HCT116 (cell line): ENCODE data around the gene OR4D6. TPM values are rescaled to one million over a fixed set of nuclear protein-coding genes. Genes with fewer than 3 reads are reported as not detected.
A peak's percentile ranks its signal among the peaks of the same experiment; 100 is the strongest.

Source experiments
- ATAC-seq: fragments of 200-7000 bp; cut with Tn5 transposase; 2 replicates; pipeline ENCODE4 v1.9.1; 2020; ENCODE audit warnings: mild to moderate bottlenecking, moderate library complexity
- BruUV-seq: library from RNA; stranded (reverse); fragments of 400-500 nt; replicated peaks from 2 replicates; lab custom pipeline; 2021; lab: Mats Ljungman, UMichigan
- CTCF ChIA-PET: fragments of 300-600 bp; sonication (Branson Sonifier 250); formaldehyde crosslinking; loops from one replicate; lab custom pipeline; 2021; ENCODE audit warnings: antibody characterized with exemption; lab: Charles Lee
- POLR2A ChIA-PET: fragments of 300-600, 350-600 bp; sonication (Branson Sonifier 250); formaldehyde crosslinking; loops from one replicate; lab custom pipeline; 2021; ENCODE audit warnings: antibody characterized with exemption; lab: Charles Lee
- RAD21 ChIA-PET, 2 experiments: fragments of 300-600 bp; sonication (Branson Sonifier 250); formaldehyde crosslinking; loops; one replicate each; lab custom pipeline; 2023; ENCODE audit warnings: low total read pairs in 2 of 2; ENCODE audit not compliant: uncharacterized antibody in 2 of 2, unreplicated experiment in 2 of 2, low non-redundant PET in 1 of 2; lab: Charles Lee
- DNase-seq: peaks from one replicate; pipeline ENCODE4 v3.0.0-alpha.2; 2010; ENCODE audit warnings: low read depth, low spot score
- H2AFZ ChIP-seq: fragments of 200-600 bp; shearing (Covaris generic), sonication (generic); 2 replicates; pipeline ENCODE4 v1.6.1; 2017; ENCODE audit warnings: low read depth, mixed run types, mixed read lengths, antibody characterized with exemption, low read length; ENCODE audit not compliant: poor library complexity, severe bottlenecking
- H3K27ac ChIP-seq: 2 replicates; pipeline ENCODE4 v1.5.1; 2012; ENCODE audit warnings: low read depth, low read length
- H3K27me3 ChIP-seq: fragments of 200-600 bp; sonication (generic); 2 replicates; pipeline ENCODE4 v1.6.1; 2016; ENCODE audit warnings: mixed run types, low read length, mixed read lengths; ENCODE audit not compliant: insufficient read depth
- H3K36me3 ChIP-seq, 2 experiments: fragments of 200-500 bp in 1 of 2; fragments of 200-600 bp in 1 of 2; sonication (Bioruptor generic) in 1 of 2; sonication (generic) in 1 of 2; 2 replicates each; pipeline versions ENCODE4 v1.5.1 to v1.6.1; 2014 to 2016; ENCODE audit warnings: low read length in 2 of 2, inconsistent platforms in 1 of 2, mixed read lengths in 1 of 2, mixed run types in 1 of 2; ENCODE audit not compliant: insufficient read depth in 2 of 2, control insufficient read depth in 1 of 2
- H3K4me1 ChIP-seq, 2 experiments: fragments of 200-600 bp in 1 of 2; sonication (generic) in 1 of 2; 2 replicates each; pipeline versions ENCODE4 v1.5.1 to v1.6.1; 2012 to 2017; ENCODE audit warnings: low read length in 2 of 2, inconsistent platforms in 1 of 2, mild to moderate bottlenecking in 1 of 2, mixed read lengths in 1 of 2, mixed run types in 1 of 2, moderate library complexity in 1 of 2; ENCODE audit not compliant: insufficient read depth in 2 of 2, control insufficient read depth in 1 of 2
- H3K4me2 ChIP-seq: fragments of 200-600 bp; sonication (generic); 2 replicates; pipeline ENCODE4 v1.6.1; 2017; ENCODE audit warnings: mixed run types, low read length, mixed read lengths
- H3K4me3 ChIP-seq, 2 experiments: fragments of 200-600 bp in 1 of 2; sonication (generic) in 1 of 2; replicated peaks in 1 of 2; 2 replicates each; pipeline ENCODE4 v1.5.1; 2011 to 2016; ENCODE audit warnings: low read length in 2 of 2, control low read depth in 1 of 2, low read depth in 1 of 2, mild to moderate bottlenecking in 1 of 2, mixed read lengths in 1 of 2, mixed run types in 1 of 2
- H3K79me2 ChIP-seq: fragments of 200-600 bp; sonication (generic); 2 replicates; pipeline ENCODE4 v1.6.1; 2017; ENCODE audit warnings: mild to moderate bottlenecking, mixed run types, low read length, moderate library complexity, mixed read lengths; ENCODE audit not compliant: insufficient read depth
- H3K9ac ChIP-seq: fragments of 200-600 bp; sonication (generic); 2 replicates; pipeline ENCODE4 v1.6.1; 2016; ENCODE audit warnings: low read length, mixed read lengths
- H3K9me2 ChIP-seq: fragments of 200-600 bp; sonication (generic), shearing (Covaris generic); 2 replicates; pipeline ENCODE4 v1.6.1; 2017; ENCODE audit warnings: mixed run types, mild to moderate bottlenecking, moderate library complexity; ENCODE audit not compliant: insufficient read depth
- H3K9me3 ChIP-seq, 2 experiments: fragments of 200-500 bp in 1 of 2; fragments of 200-600 bp in 1 of 2; sonication (Bioruptor generic) in 1 of 2; sonication (generic) in 1 of 2; 2 replicates each; pipeline ENCODE4 v1.6.1; 2014 to 2017; ENCODE audit warnings: low read length in 2 of 2, mixed read lengths in 2 of 2, inconsistent platforms in 1 of 2, low read depth in 1 of 2, mild to moderate bottlenecking in 1 of 2, mixed run types in 1 of 2, moderate library complexity in 1 of 2; ENCODE audit not compliant: control insufficient read depth in 1 of 2, insufficient read depth in 1 of 2
- H4K20me1 ChIP-seq: fragments of 200-600 bp; sonication (generic), shearing (Covaris generic); 2 replicates; pipeline ENCODE4 v1.6.1; 2017; ENCODE audit warnings: mixed run types, mild to moderate bottlenecking, moderate library complexity; ENCODE audit not compliant: insufficient read depth
- EGR1 ChIP-seq: IDR thresholded peaks from 2 replicates; pipeline ENCODE4 v1.6.1; 2012; ENCODE audit warnings: low read depth
- ELF1 ChIP-seq: IDR thresholded peaks from 2 replicates; pipeline ENCODE4 v1.6.1; 2012; ENCODE audit warnings: low read depth, borderline replicate concordance
- JUND ChIP-seq: IDR thresholded peaks from 2 replicates; pipeline ENCODE4 v1.6.1; 2012
- MAX ChIP-seq: IDR thresholded peaks from 2 replicates; pipeline ENCODE4 v1.6.1; 2012
- POLR2A ChIP-seq: IDR thresholded peaks from 2 replicates; pipeline ENCODE4 v1.7.0; 2011; ENCODE audit warnings: borderline replicate concordance; ENCODE audit not compliant: insufficient read depth, insufficient read length; ENCODE audit errors: extremely low read depth
- RAD21 ChIP-seq: IDR thresholded peaks from 2 replicates; pipeline ENCODE4 v1.6.1; 2012; ENCODE audit warnings: low read depth, mild to moderate bottlenecking
- SIN3A ChIP-seq: IDR thresholded peaks from 2 replicates; pipeline ENCODE4 v1.6.1; 2012; ENCODE audit warnings: low read depth
- TCF7L2 ChIP-seq: IDR thresholded peaks from 2 replicates; pipeline ENCODE4 v1.7.0; 2011; ENCODE audit warnings: borderline replicate concordance, inconsistent platforms; ENCODE audit not compliant: insufficient read depth, insufficient read length; ENCODE audit errors: extremely low read depth
- YY1 ChIP-seq: IDR thresholded peaks from 2 replicates; pipeline ENCODE4 v1.6.1; 2011; ENCODE audit warnings: low read length, low read depth, moderate library complexity, mild to moderate bottlenecking; ENCODE audit not compliant: insufficient replicate concordance; ENCODE audit errors: extremely low read depth
- ZFX ChIP-seq: fragments of 450-650 bp; IDR thresholded peaks from 2 replicates; pipeline ENCODE4 v1.6.1; 2017
- ZNF274 ChIP-seq: fragments of 200-500 bp; sonication (Bioruptor generic); IDR thresholded peaks from 2 replicates; pipeline ENCODE4 v1.6.1; 2014; ENCODE audit warnings: mild to moderate bottlenecking, low read depth, low read length, inconsistent platforms
- intact Hi-C: fragments of 100-400 bp; cut with micrococcal nuclease; formaldehyde crosslinking; loops from 2 replicates; pipeline ENCODE4 v1.10.0; 2022
- total RNA-seq: library from RNA; stranded (reverse); gene quantifications from one replicate; pipeline ENCODE4 v1.2.1, GENCODE V29; 2021; ENCODE audit not compliant: unreplicated experiment
- TF ChIP-seq, protein P1 (sequence below): IDR thresholded peaks from 2 replicates; pipeline ENCODE4 v1.6.1; 2011; ENCODE audit warnings: mild to moderate bottlenecking, low read length, moderate library complexity; ENCODE audit not compliant: insufficient replicate concordance; ENCODE audit errors: extremely low read depth
- TF ChIP-seq, protein P2 (sequence below), 3 experiments: fragments of 200-600 bp in 1 of 3; sonication (generic) in 1 of 3; IDR thresholded peaks in 2 of 3; conservative IDR thresholded peaks in 1 of 3; 2 replicates each; pipeline ENCODE4 v1.5.1; 2012 to 2017; ENCODE audit warnings: low read depth in 2 of 3, low read length in 2 of 3, antibody characterized with exemption in 1 of 3, borderline replicate concordance in 1 of 3, control low read depth in 1 of 3, mild to moderate bottlenecking in 1 of 3, mixed read lengths in 1 of 3, mixed run types in 1 of 3, moderate library complexity in 1 of 3; ENCODE audit not compliant: insufficient read depth in 1 of 3

OR4D6 gene
- total RNA-seq, 1 experiment from 2014 or later = not detected

- Histone ChIP-seq H3K36me3 (no peaks in the 10 kb centered on the region), H3K9ac (no peak overlapping the region), H4K20me1 (no peaks in the 10 kb centered on the region), H3K27ac (no peak overlapping the region), H3K4me1 (no peaks in the 10 kb centered on the region), H3K79me2 (no peaks in the 10 kb centered on the region), H3K27me3 (no peaks in the 10 kb centered on the region), H3K4me2 (no peak overlapping the region), H3K4me3 (no peak overlapping the region), H2AFZ (no peak overlapping the region), H3K9me3 (no peaks in the 10 kb centered on the region), H3K9me2 (no peaks in the 10 kb centered on the region)
- ATAC-seq = peak; percentile 85
- RAD21 ChIA-PET = no interaction called here
- no peak for TF ChIP-seq SIN3A
- TF ChIP-seq MAX = no peak
- TF ChIP-seq, protein P1, sequence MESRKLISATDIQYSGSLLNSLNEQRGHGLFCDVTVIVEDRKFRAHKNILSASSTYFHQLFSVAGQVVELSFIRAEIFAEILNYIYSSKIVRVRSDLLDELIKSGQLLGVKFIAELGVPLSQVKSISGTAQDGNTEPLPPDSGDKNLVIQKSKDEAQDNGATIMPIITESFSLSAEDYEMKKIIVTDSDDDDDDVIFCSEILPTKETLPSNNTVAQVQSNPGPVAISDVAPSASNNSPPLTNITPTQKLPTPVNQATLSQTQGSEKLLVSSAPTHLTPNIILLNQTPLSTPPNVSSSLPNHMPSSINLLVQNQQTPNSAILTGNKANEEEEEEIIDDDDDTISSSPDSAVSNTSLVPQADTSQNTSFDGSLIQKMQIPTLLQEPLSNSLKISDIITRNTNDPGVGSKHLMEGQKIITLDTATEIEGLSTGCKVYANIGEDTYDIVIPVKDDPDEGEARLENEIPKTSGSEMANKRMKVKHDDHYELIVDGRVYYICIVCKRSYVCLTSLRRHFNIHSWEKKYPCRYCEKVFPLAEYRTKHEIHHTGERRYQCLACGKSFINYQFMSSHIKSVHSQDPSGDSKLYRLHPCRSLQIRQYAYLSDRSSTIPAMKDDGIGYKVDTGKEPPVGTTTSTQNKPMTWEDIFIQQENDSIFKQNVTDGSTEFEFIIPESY = no peak
- no peak for TF ChIP-seq YY1
- TF ChIP-seq EGR1 = no peak
- TF ChIP-seq POLR2A = no peak
- TF ChIP-seq ZFX = no peak
- TF ChIP-seq TCF7L2 = no peak
- no peak for TF ChIP-seq ZNF274
- TF ChIP-seq RAD21 = peak; percentile 80
- no peak for TF ChIP-seq ELF1
- TF ChIP-seq, protein P2, sequence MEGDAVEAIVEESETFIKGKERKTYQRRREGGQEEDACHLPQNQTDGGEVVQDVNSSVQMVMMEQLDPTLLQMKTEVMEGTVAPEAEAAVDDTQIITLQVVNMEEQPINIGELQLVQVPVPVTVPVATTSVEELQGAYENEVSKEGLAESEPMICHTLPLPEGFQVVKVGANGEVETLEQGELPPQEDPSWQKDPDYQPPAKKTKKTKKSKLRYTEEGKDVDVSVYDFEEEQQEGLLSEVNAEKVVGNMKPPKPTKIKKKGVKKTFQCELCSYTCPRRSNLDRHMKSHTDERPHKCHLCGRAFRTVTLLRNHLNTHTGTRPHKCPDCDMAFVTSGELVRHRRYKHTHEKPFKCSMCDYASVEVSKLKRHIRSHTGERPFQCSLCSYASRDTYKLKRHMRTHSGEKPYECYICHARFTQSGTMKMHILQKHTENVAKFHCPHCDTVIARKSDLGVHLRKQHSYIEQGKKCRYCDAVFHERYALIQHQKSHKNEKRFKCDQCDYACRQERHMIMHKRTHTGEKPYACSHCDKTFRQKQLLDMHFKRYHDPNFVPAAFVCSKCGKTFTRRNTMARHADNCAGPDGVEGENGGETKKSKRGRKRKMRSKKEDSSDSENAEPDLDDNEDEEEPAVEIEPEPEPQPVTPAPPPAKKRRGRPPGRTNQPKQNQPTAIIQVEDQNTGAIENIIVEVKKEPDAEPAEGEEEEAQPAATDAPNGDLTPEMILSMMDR (IDR thresholded peaks at IDR 0.05 in 2 of 3, conservative IDR thresholded peaks at IDR 0.05 in 1 of 3; ENCODE audit: borderline replicate concordance in 1 of 3, insufficient read depth in 1 of 3, low read depth in 2 of 3, low read length in 2 of 3) = peak; percentile 65 to 91 (median 76); a peak in 5 of 6 replicates
- no peak for TF ChIP-seq JUND
- intact Hi-C loops = loop anchor here (1.0 to 10.0 kb wide), 4 partner anchors 221 to 375 kb away; no protein-coding TSS in a partner anchor
- peak; percentile 56 for DNase-seq
- POLR2A ChIA-PET = no interaction called here
- no TSS peak for BruUV-seq
- CTCF ChIA-PET = interaction anchor here (2.5 kb wide), 1 partner anchor 258 kb away, joined by 9 read pairs; the partner anchor contains the start of gene DTX4
Observed at GRCh38 chr11:59429924-59430516, 26.7 kb upstream of the OR4D6 start.
